Mesothelial cell of epicardium (in vitro differentiated cells): Measurements from ENCODE around the gene CCBE1. TPM values are rescaled to one million over a fixed set of nuclear protein-coding genes. Genes with fewer than 3 reads are reported as not detected.

Source experiments
- DNase-seq, 2 experiments: peaks; one replicate each; pipeline ENCODE4 v3.0.0; 2021; ENCODE audit warnings: low spot score in 2 of 2; ENCODE audit not compliant: unreplicated experiment in 2 of 2
- H3K27ac Mint-ChIP-seq: 2 replicates; pipeline ENCODE4 v1.8.0; 2021; ENCODE audit warnings: mixed read lengths
- H3K27me3 Mint-ChIP-seq: 2 replicates; pipeline ENCODE4 v1.8.0; 2021; ENCODE audit warnings: low read depth, mixed read lengths
- H3K36me3 Mint-ChIP-seq: 2 replicates; pipeline ENCODE4 v1.8.0; 2021; ENCODE audit warnings: mixed read lengths
- H3K4me1 Mint-ChIP-seq: 2 replicates; pipeline ENCODE4 v1.8.0; 2021; ENCODE audit warnings: mixed read lengths
- H3K4me3 Mint-ChIP-seq: 2 replicates; pipeline ENCODE4 v1.8.0; 2021; ENCODE audit warnings: mild to moderate bottlenecking, moderate library complexity, mixed read lengths
- H3K9me3 Mint-ChIP-seq: 2 replicates; pipeline ENCODE4 v1.8.0; 2021; ENCODE audit warnings: mixed read lengths
- CTCF ChIP-seq: fragments of 200-600 bp; sonication (generic); IDR thresholded peaks from one replicate; pipeline ENCODE4 v1.5.0; 2021; ENCODE audit warnings: antibody characterized with exemption; ENCODE audit not compliant: unreplicated experiment
- total RNA-seq: library from RNA; stranded (reverse); gene quantifications from 3 replicates; pipeline ENCODE4 v1.2.1, GENCODE V29; 2021

CCBE1 gene
- total RNA-seq, 1 donor from 2014 or later: 71.1 TPM

GRCh38 chr18:59448546-59448945, 248.7 kb downstream of the CCBE1 start:
- Mint-ChIP-seq H3K27ac (no peak overlapping the region), H3K36me3 (peaks cover 9% of the 10 kb centered on the region), H3K4me1 (peaks cover 7% of the 10 kb centered on the region), H3K9me3 (peaks cover 4% of the 10 kb centered on the region), H3K4me3 (no peak overlapping the region), H3K27me3 (peaks cover 9% of the 10 kb centered on the region)
- DNase-seq: no peak
- no peak for TF ChIP-seq CTCF

- H3K4me3 Mint-ChIP-seq: no peak overlapping the region
- peaks cover 2% of the 10 kb centered on the region for H3K27me3 Mint-ChIP-seq
- H3K4me1 Mint-ChIP-seq: no peaks in the 10 kb centered on the region
- no peak overlapping the region for H3K27ac Mint-ChIP-seq
- H3K9me3 Mint-ChIP-seq: peaks cover 15% of the 10 kb centered on the region
- peaks cover 20% of the 10 kb centered on the region for H3K36me3 Mint-ChIP-seq
- DNase-seq: no peak
- TF ChIP-seq CTCF: no peak
Measured at GRCh38 chr18:59446012-59446411, 251.2 kb downstream of the CCBE1 start.

GRCh38 chr18:59437851-59438569, 259.2 kb downstream of the CCBE1 start:
- TF ChIP-seq CTCF: no peak
- Mint-ChIP-seq H3K27me3 (no peaks in the 10 kb centered on the region), H3K4me1 (peaks cover 23% of the 10 kb centered on the region), H3K4me3 (no peak overlapping the region), H3K9me3 (peaks cover 10% of the 10 kb centered on the region), H3K27ac (no peak overlapping the region), H3K36me3 (peaks cover 33% of the 10 kb centered on the region)
- no peak for DNase-seq

- Mint-ChIP-seq H3K4me1 (peaks cover 37% of the 10 kb centered on the region), H3K4me3 (no peak overlapping the region), H3K27me3 (no peaks in the 10 kb centered on the region), H3K27ac (peak overlapping the region; percentile 50), H3K9me3 (no peaks in the 10 kb centered on the region), H3K36me3 (peaks cover 6% of the 10 kb centered on the region)
- no peak for DNase-seq
- no peak for TF ChIP-seq CTCF
Measured at GRCh38 chr18:59432803-59433597, 264.2 kb downstream of the CCBE1 start.

GRCh38 chr18:59431131-59431530, 266.1 kb downstream of the CCBE1 start:
- Mint-ChIP-seq H3K27ac (no peak overlapping the region), H3K9me3 (no peaks in the 10 kb centered on the region), H3K4me3 (no peak overlapping the region), H3K36me3 (peaks cover 2% of the 10 kb centered on the region), H3K4me1 (peaks cover 36% of the 10 kb centered on the region), H3K27me3 (no peaks in the 10 kb centered on the region)
- no peak for DNase-seq
- no peak for TF ChIP-seq CTCF
